ENCODE results near the gene DGKH.

DNA sequence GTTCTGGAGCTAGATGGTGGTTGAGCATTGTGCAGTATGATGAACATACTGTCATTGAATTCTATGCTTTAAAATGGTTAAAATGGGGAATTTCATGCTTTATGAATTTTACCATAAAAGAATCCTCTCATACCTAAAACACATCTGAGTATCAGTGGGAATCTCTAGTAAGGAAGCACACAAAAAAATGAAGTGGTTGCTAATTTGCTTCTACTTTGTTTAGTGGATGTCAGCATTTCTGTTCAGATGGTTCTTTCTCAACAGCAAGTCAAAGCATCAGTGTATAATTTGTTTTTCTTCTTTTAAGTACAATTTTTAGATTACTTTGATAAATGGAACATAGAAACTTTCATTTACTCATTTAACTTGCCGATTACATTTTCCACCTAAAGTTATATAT, 171.4 kb downstream of the DGKH start:
- TF ChIP-seq, protein P1, sequence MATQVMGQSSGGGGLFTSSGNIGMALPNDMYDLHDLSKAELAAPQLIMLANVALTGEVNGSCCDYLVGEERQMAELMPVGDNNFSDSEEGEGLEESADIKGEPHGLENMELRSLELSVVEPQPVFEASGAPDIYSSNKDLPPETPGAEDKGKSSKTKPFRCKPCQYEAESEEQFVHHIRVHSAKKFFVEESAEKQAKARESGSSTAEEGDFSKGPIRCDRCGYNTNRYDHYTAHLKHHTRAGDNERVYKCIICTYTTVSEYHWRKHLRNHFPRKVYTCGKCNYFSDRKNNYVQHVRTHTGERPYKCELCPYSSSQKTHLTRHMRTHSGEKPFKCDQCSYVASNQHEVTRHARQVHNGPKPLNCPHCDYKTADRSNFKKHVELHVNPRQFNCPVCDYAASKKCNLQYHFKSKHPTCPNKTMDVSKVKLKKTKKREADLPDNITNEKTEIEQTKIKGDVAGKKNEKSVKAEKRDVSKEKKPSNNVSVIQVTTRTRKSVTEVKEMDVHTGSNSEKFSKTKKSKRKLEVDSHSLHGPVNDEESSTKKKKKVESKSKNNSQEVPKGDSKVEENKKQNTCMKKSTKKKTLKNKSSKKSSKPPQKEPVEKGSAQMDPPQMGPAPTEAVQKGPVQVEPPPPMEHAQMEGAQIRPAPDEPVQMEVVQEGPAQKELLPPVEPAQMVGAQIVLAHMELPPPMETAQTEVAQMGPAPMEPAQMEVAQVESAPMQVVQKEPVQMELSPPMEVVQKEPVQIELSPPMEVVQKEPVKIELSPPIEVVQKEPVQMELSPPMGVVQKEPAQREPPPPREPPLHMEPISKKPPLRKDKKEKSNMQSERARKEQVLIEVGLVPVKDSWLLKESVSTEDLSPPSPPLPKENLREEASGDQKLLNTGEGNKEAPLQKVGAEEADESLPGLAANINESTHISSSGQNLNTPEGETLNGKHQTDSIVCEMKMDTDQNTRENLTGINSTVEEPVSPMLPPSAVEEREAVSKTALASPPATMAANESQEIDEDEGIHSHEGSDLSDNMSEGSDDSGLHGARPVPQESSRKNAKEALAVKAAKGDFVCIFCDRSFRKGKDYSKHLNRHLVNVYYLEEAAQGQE (IDR thresholded peaks at IDR 0.05; ENCODE audit: borderline replicate concordance): no peak
- no peak for TF ChIP-seq RAD21 (conservative IDR thresholded peaks at IDR 0.05)
- TF ChIP-seq TAF1 (IDR thresholded peaks at IDR 0.05; ENCODE audit: low read depth): no peak
- TF ChIP-seq, protein P2, sequence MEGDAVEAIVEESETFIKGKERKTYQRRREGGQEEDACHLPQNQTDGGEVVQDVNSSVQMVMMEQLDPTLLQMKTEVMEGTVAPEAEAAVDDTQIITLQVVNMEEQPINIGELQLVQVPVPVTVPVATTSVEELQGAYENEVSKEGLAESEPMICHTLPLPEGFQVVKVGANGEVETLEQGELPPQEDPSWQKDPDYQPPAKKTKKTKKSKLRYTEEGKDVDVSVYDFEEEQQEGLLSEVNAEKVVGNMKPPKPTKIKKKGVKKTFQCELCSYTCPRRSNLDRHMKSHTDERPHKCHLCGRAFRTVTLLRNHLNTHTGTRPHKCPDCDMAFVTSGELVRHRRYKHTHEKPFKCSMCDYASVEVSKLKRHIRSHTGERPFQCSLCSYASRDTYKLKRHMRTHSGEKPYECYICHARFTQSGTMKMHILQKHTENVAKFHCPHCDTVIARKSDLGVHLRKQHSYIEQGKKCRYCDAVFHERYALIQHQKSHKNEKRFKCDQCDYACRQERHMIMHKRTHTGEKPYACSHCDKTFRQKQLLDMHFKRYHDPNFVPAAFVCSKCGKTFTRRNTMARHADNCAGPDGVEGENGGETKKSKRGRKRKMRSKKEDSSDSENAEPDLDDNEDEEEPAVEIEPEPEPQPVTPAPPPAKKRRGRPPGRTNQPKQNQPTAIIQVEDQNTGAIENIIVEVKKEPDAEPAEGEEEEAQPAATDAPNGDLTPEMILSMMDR (IDR thresholded peaks at IDR 0.05; ENCODE audit: poor library complexity, severe bottlenecking): no peak
- TF ChIP-seq SMC3 (conservative IDR thresholded peaks at IDR 0.05; ENCODE audit: poor library complexity): no peak

Data from neural cell (in vitro differentiated cells).